A549 treated with CpdA at 1 μM for 4 hours (cell line): ENCODE data around the gene EYA4. TPM values are rescaled to one million over a fixed set of nuclear protein-coding genes. Genes with fewer than 3 reads are reported as not detected.

Experiments used
- total RNA-seq: library from RNA; stranded (reverse); fragments of 200-300 nt; extraction: Qiagen RNA extraction; gene quantifications from 5 replicates; pipeline ENCODE4 v1.2.3, GENCODE V29; 2022; ENCODE audit warnings: low read depth

Gene EYA4, protein sequence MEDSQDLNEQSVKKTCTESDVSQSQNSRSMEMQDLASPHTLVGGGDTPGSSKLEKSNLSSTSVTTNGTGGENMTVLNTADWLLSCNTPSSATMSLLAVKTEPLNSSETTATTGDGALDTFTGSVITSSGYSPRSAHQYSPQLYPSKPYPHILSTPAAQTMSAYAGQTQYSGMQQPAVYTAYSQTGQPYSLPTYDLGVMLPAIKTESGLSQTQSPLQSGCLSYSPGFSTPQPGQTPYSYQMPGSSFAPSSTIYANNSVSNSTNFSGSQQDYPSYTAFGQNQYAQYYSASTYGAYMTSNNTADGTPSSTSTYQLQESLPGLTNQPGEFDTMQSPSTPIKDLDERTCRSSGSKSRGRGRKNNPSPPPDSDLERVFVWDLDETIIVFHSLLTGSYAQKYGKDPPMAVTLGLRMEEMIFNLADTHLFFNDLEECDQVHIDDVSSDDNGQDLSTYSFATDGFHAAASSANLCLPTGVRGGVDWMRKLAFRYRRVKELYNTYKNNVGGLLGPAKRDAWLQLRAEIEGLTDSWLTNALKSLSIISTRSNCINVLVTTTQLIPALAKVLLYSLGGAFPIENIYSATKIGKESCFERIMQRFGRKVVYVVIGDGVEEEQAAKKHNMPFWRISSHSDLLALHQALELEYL
- 10.1 to 11.7 TPM (median 11.6 TPM) in 5 replicates for total RNA-seq

DNA sequence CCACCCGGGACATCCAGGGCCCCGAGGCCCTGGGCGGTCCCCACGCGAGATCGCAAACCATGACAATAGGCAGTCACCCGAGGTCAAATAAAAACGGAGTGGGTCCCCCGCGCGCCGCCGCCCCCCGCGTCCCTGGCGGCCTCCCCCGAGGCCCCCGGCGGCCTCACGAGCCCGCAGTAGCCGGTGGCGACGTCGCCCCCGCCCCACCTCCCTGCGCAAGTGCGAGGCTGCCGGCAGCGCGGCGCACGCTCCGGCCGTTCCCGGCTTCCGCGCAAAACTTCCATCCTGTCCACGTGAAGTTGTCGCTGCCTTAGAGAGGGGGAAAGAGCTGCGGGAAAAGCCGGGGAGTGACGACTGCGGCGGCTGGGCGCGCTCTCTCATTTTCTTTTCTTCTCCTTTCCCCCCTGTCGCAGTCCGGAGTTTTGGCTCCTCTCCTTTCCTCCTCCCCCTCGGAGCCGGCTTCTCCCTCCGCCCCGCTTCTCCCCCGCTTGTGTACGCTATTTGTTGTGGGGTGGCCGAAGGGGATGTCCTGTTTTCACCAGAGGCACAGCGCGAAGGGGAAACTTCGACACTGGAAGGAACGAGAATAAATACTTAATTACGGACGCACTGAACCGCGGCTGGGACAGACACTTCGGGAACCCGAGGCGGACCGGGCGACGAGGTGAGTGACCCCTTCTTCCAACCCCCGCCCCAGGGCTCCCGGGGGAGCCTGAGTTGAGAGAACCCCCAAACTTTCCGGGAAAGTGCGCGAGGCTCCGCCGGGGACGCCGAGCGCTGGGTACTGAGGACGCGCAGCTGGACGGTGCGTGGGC is at the start of gene EYA4:
EYA4 (plus strand) TSS at position 272 of the 815 bp plus-strand sequence. CDS start 33,424 bp downstream, outside the sequence.

